OCI-M1 (cell line): Measurements from ENCODE around the gene UGCG.
"Not testable (repeated sequence)": the region's sequence is repeated elsewhere in the genome, so short reads cannot be mapped to it uniquely, and the experiment has no call there.

ENCODE experiments used
- DNase-seq: peaks from one replicate; lab custom pipeline; 2025; lab: John Stamatoyannopoulos, UW

The UGCG gene

GRCh38 chr9:111919875-111920274, 23.3 kb downstream of the UGCG start:
- no peak for DNase-seq

GRCh38 chr9:111920531-111920930, 23.9 kb downstream of the UGCG start:
- DNase-seq: no peak

GRCh38 chr9:111922324-111923013, 25.9 kb downstream of the UGCG start:
- DNase-seq: no peak

- DNase-seq: no peak
These were observed 27.7 kb downstream of the UGCG start for GRCh38 chr9:111924281-111924680.

GRCh38 chr9:111925017-111925770, 28.6 kb downstream of the UGCG start:
- DNase-seq: no peak

GRCh38 chr9:111925784-111926183, 29.2 kb downstream of the UGCG start:
- DNase-seq: no peak

- no peak for DNase-seq
These were observed 29.8 kb downstream of the UGCG start for GRCh38 chr9:111926421-111926875.

- no peak for DNase-seq
These were observed 31.7 kb downstream of the UGCG start for GRCh38 chr9:111928359-111928720.

GRCh38 chr9:111934747-111935146, 38.1 kb downstream of the UGCG start:
- DNase-seq: no peak

- DNase-seq: no peak
These were observed 39.8 kb downstream of the UGCG start for GRCh38 chr9:111936391-111936790.

GRCh38 chr9:111937301-111937700, 40.7 kb downstream of the UGCG start:
- DNase-seq: no peak

- DNase-seq: peak; percentile 42
These were observed 41.3 kb downstream of the UGCG start for GRCh38 chr9:111937781-111938426.

- no peak for DNase-seq
These were observed 41.8 kb downstream of the UGCG start for GRCh38 chr9:111938427-111938800.

- no peak for DNase-seq
These were observed 42.7 kb downstream of the UGCG start for GRCh38 chr9:111939322-111939721.

GRCh38 chr9:111940697-111941096, 44.1 kb downstream of the UGCG start:
- DNase-seq: no peak

- no peak for DNase-seq
These were observed 46.6 kb downstream of the UGCG start for GRCh38 chr9:111943200-111943599.

GRCh38 chr9:111943746-111944145, 47.1 kb downstream of the UGCG start:
- no peak for DNase-seq

- no peak for DNase-seq
These were observed 47.7 kb downstream of the UGCG start for GRCh38 chr9:111944241-111944866.

GRCh38 chr9:111945216-111945615, 48.6 kb downstream of the UGCG start:
- DNase-seq: no peak

- DNase-seq: not testable (repeated sequence)
These were observed 51.5 kb downstream of the UGCG start for GRCh38 chr9:111948109-111948508.

- no peak for DNase-seq
These were observed 52.3 kb downstream of the UGCG start for GRCh38 chr9:111948951-111949350.

GRCh38 chr9:111949919-111950318, 53.3 kb downstream of the UGCG start:
- DNase-seq: no peak

- no peak for DNase-seq
These were observed 55.9 kb downstream of the UGCG start for GRCh38 chr9:111952559-111952958.
